ENCODE results near the gene PDZD4.

DNA sequence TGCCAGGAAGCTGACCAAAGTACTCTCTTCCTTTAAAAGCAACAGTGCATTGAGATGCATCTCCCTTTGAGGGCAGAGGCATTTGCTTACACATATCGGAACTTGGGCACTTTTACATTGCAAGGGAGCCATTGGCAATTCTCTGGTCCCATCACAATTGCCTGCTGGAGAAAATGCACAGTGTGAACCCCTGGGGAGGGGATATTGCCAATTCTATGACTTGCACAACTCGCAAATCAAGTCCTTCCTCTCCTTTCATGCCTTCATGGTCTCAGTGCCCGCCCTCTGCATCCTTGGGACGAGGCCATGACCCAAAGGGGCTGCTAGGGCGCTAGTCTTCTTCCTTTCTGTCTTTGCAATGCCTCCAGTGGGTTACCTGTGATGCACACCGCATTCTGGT is 14.9 kb upstream of the PDZD4 start:
- TF ChIP-seq NFE2L1 (CRISPR knock-in tag; IDR thresholded peaks at IDR 0.05) (0 out of 2 replicates have a peak, but pooled peaks have one; percentile 22), CTCF (IDR thresholded peaks at IDR 0.05) (no peak), E2F1 (CRISPR knock-in tag; IDR thresholded peaks at IDR 0.05) (no peak), ATF3 (CRISPR knock-in tag; conservative IDR thresholded peaks at IDR 0.05) (no peak), ETV6 (CRISPR knock-in tag; IDR thresholded peaks at IDR 0.05) (no peak), ZNF219 (CRISPR knock-in tag; IDR thresholded peaks at IDR 0.05; ENCODE audit: borderline replicate concordance) (no peak), USF2 (CRISPR knock-in tag; IDR thresholded peaks at IDR 0.05) (no peak), TEAD1 (CRISPR knock-in tag; IDR thresholded peaks at IDR 0.05) (peak; percentile 26; the same call in 1 of the 2 replicates)
- TF ChIP-seq, protein P1, sequence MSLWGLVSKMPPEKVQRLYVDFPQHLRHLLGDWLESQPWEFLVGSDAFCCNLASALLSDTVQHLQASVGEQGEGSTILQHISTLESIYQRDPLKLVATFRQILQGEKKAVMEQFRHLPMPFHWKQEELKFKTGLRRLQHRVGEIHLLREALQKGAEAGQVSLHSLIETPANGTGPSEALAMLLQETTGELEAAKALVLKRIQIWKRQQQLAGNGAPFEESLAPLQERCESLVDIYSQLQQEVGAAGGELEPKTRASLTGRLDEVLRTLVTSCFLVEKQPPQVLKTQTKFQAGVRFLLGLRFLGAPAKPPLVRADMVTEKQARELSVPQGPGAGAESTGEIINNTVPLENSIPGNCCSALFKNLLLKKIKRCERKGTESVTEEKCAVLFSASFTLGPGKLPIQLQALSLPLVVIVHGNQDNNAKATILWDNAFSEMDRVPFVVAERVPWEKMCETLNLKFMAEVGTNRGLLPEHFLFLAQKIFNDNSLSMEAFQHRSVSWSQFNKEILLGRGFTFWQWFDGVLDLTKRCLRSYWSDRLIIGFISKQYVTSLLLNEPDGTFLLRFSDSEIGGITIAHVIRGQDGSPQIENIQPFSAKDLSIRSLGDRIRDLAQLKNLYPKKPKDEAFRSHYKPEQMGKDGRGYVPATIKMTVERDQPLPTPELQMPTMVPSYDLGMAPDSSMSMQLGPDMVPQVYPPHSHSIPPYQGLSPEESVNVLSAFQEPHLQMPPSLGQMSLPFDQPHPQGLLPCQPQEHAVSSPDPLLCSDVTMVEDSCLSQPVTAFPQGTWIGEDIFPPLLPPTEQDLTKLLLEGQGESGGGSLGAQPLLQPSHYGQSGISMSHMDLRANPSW (CRISPR knock-in tag; conservative IDR thresholded peaks at IDR 0.05; ENCODE audit: low read depth), result no peak
- TF ChIP-seq, protein P2, sequence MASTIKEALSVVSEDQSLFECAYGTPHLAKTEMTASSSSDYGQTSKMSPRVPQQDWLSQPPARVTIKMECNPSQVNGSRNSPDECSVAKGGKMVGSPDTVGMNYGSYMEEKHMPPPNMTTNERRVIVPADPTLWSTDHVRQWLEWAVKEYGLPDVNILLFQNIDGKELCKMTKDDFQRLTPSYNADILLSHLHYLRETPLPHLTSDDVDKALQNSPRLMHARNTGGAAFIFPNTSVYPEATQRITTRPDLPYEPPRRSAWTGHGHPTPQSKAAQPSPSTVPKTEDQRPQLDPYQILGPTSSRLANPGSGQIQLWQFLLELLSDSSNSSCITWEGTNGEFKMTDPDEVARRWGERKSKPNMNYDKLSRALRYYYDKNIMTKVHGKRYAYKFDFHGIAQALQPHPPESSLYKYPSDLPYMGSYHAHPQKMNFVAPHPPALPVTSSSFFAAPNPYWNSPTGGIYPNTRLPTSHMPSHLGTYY (CRISPR knock-in tag; IDR thresholded peaks at IDR 0.05), result no peak
- TF ChIP-seq, protein P3, sequence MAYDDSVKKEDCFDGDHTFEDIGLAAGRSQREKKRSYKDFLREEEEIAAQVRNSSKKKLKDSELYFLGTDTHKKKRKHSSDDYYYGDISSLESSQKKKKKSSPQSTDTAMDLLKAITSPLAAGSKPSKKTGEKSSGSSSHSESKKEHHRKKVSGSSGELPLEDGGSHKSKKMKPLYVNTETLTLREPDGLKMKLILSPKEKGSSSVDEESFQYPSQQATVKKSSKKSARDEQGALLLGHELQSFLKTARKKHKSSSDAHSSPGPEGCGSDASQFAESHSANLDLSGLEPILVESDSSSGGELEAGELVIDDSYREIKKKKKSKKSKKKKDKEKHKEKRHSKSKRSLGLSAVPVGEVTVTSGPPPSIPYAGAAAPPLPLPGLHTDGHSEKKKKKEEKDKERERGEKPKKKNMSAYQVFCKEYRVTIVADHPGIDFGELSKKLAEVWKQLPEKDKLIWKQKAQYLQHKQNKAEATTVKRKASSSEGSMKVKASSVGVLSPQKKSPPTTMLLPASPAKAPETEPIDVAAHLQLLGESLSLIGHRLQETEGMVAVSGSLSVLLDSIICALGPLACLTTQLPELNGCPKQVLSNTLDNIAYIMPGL (CRISPR knock-in tag; IDR thresholded peaks at IDR 0.05), result no peak
- TF ChIP-seq, protein P4, sequence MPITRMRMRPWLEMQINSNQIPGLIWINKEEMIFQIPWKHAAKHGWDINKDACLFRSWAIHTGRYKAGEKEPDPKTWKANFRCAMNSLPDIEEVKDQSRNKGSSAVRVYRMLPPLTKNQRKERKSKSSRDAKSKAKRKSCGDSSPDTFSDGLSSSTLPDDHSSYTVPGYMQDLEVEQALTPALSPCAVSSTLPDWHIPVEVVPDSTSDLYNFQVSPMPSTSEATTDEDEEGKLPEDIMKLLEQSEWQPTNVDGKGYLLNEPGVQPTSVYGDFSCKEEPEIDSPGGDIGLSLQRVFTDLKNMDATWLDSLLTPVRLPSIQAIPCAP (CRISPR knock-in tag; IDR thresholded peaks at IDR 0.05), result no peak

Data from WTC11 (cell line).